Measurements from ENCODE around the gene ACTR2.

DNA sequence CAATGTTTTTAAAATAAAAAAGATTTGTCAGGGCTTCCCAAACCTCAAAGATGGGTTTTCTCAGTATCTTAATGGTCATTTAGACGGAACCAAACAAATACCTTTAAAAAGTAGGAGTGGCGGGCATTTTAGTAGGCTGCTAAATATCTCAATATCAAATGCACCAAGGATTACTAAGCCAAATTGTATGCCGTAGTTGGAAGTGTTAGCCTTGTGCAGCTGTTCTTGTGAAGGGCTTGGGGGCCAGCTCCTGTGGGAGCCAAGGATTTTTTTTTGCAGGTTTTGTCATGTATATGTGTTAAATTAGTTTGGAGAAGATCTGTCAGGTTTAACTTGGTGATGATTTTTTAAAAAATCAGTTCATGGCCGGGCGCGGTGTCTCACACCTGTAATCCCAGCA lies 52.1 kb downstream of the ACTR2 start:
- TF ChIP-seq EZH2 (IDR thresholded peaks at IDR 0.05; ENCODE audit: borderline replicate concordance) = no peak
- TF ChIP-seq, protein P1, sequence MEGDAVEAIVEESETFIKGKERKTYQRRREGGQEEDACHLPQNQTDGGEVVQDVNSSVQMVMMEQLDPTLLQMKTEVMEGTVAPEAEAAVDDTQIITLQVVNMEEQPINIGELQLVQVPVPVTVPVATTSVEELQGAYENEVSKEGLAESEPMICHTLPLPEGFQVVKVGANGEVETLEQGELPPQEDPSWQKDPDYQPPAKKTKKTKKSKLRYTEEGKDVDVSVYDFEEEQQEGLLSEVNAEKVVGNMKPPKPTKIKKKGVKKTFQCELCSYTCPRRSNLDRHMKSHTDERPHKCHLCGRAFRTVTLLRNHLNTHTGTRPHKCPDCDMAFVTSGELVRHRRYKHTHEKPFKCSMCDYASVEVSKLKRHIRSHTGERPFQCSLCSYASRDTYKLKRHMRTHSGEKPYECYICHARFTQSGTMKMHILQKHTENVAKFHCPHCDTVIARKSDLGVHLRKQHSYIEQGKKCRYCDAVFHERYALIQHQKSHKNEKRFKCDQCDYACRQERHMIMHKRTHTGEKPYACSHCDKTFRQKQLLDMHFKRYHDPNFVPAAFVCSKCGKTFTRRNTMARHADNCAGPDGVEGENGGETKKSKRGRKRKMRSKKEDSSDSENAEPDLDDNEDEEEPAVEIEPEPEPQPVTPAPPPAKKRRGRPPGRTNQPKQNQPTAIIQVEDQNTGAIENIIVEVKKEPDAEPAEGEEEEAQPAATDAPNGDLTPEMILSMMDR (IDR thresholded peaks at IDR 0.05; ENCODE audit: poor library complexity) = no peak
- TF ChIP-seq EZH2phosphoT487 (IDR thresholded peaks at IDR 0.05; ENCODE audit: low read depth, severe bottlenecking, unreplicated experiment) = no peak
